Hepatocyte (in vitro differentiated cells): Measurements from ENCODE around the gene CPZ. TPM values are rescaled to one million over a fixed set of nuclear protein-coding genes. Genes with fewer than 3 reads are reported as not detected.
"Not testable (repeated sequence)": the region's sequence is repeated elsewhere in the genome, so short reads cannot be mapped to it uniquely, and the experiment has no call there.

ENCODE experiments used
- DNase-seq: peaks from one replicate; pipeline ENCODE4 v3.0.0-alpha.2; 2016; ENCODE audit warnings: low spot score
- H2AFZ ChIP-seq: fragments of 200-600 bp; sonication (generic); 2 replicates; pipeline ENCODE4 v1.6.0; 2016; ENCODE audit warnings: antibody characterized with exemption, mild to moderate bottlenecking
- H3K27ac ChIP-seq: fragments of 200-600 bp; sonication (generic); 2 replicates; pipeline ENCODE4 v1.5.1; 2016; ENCODE audit warnings: mild to moderate bottlenecking
- H3K27me3 ChIP-seq: fragments of 200-600 bp; sonication (generic); 2 replicates; pipeline ENCODE4 v1.6.1; 2016
- H3K36me3 ChIP-seq: fragments of 200-600 bp; sonication (generic); replicated peaks from 2 replicates; pipeline ENCODE4 v1.5.1; 2016; ENCODE audit warnings: low read depth; ENCODE audit not compliant: insufficient read depth
- H3K4me1 ChIP-seq: fragments of 200-600 bp; sonication (generic); 2 replicates; pipeline ENCODE4 v1.5.1; 2016; ENCODE audit warnings: mild to moderate bottlenecking, moderate library complexity; ENCODE audit not compliant: insufficient read depth
- H3K4me2 ChIP-seq: fragments of 200-600 bp; sonication (generic); 2 replicates; pipeline ENCODE4 v1.6.0; 2016
- H3K4me3 ChIP-seq: fragments of 200-600 bp; sonication (generic); 2 replicates; pipeline ENCODE4 v1.5.1; 2016; ENCODE audit warnings: mild to moderate bottlenecking
- H3K79me2 ChIP-seq: fragments of 200-600 bp; sonication (generic); 2 replicates; pipeline ENCODE4 v1.6.0; 2017; ENCODE audit warnings: mild to moderate bottlenecking
- H3K9me2 ChIP-seq: fragments of 200-600 bp; sonication (generic); replicated peaks from 2 replicates; pipeline ENCODE4 v1.6.0; 2017; ENCODE audit warnings: mild to moderate bottlenecking; ENCODE audit not compliant: insufficient read depth
- H3K9me3 ChIP-seq: fragments of 200-600 bp; sonication (generic); 2 replicates; pipeline ENCODE4 v1.5.1; 2016; ENCODE audit warnings: low read depth, mild to moderate bottlenecking
- H4K20me1 ChIP-seq: fragments of 200-600 bp; sonication (generic); 2 replicates; pipeline ENCODE4 v1.6.0; 2016; ENCODE audit warnings: mild to moderate bottlenecking; ENCODE audit not compliant: insufficient read depth, poor library complexity, severe bottlenecking
- EZH2 ChIP-seq: fragments of 200-600 bp; sonication (generic); IDR thresholded peaks from 2 replicates; pipeline ENCODE4 v1.6.1; 2016; ENCODE audit warnings: antibody characterized with exemption, mild to moderate bottlenecking, borderline replicate concordance
- EZH2phosphoT487 ChIP-seq: fragments of 200-600 bp; sonication (generic); IDR thresholded peaks from one replicate; pipeline ENCODE4 v1.6.1; 2018; ENCODE audit warnings: antibody characterized with exemption, mild to moderate bottlenecking, low read depth, moderate library complexity; ENCODE audit not compliant: unreplicated experiment, severe bottlenecking
- WGBS: methylation state at CpG from one replicate; pipeline ENCODE4 v1.1.6; 2016; ENCODE audit warnings: low lambda C conversion rate; ENCODE audit errors: missing lambda C conversion rate; 5-methylcytosine and 5-hydroxymethylcytosine counted together
- polyA plus RNA-seq: library from polyadenylated mRNA; unstranded; fragments of >200 nt; fragmentation: Nextera tagmentation; extraction: Ambion mirVana; gene quantifications from 2 replicates; pipeline ENCODE4 v1.2.1, GENCODE V29; 2016
- total RNA-seq: library from RNA; depleted of rRNA; stranded (reverse); fragments of >200 nt; gene quantifications from 2 replicates; pipeline ENCODE4 v1.2.3, GENCODE V29; 2014
- TF ChIP-seq, protein P1 (sequence below): fragments of 200-600 bp; sonication (generic); IDR thresholded peaks from 2 replicates; pipeline ENCODE4 v1.5.1; 2016; ENCODE audit warnings: antibody characterized with exemption, mild to moderate bottlenecking; ENCODE audit not compliant: poor library complexity

CPZ gene
- total and polyA plus RNA-seq, 2 experiments from 2014 or later: 34.8 to 113 TPM

DNA sequence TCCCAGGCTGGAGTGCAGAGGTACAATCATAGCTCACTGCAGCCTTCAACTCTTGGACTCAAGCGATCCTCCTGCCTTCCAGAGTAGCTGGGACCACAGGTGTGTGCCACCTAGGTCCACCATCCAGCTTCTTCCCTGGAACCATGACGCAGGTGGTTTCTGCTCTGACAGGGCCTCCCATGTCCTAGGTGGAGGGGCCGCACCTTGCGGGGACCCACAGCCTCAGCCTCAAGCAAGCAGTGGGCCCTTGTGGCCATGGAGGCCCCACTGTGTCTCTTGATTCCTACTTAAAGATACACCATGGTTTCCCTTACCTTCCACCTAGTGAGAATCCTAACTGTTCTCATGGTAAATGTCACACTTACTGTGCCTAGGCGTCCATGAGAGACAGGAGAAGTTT, 19.3 kb upstream of the CPZ start:
- Histone ChIP-seq H3K27ac (no peak overlapping the region), H3K4me2 (no peak overlapping the region)
- no peak for TF ChIP-seq EZH2phosphoT487

DNA sequence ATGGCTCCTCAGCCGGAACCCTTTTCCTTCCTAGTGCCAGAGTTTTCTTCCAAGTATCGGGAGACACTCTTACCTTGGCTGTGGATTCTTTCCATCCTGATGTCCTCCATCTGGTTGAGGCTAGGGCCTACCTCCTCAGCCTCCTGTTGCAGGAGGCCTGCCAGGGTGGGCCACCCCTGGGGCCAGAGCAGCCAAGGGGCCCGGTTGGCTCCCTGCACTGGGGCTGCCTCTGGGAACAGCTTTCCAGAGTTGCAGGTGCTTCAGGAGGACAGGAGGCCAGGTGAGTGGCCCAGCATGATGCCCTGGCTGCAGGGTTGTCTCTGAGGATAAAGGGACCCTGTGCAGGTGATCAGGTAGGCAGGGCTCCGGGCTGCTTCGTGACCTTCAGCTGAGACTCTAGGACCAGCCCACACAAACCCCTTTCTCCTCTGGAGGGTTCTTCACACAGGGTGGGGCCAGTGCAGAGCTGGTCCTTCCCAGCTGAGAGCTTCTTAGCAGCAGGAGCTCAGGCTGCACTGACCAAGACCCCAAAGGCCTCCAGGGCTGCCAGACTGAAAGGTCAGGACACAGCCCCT, 17.7 kb upstream of the CPZ start:
- Histone ChIP-seq H3K36me3 (no peaks in the 10 kb centered on the region), H3K9me2 (no peaks in the 10 kb centered on the region), H3K4me2 (no peak overlapping the region), H3K4me3 (no peak overlapping the region), H3K27ac (no peak overlapping the region), H3K9me3 (no peaks in the 10 kb centered on the region), H3K79me2 (no peaks in the 10 kb centered on the region), H2AFZ (no peak overlapping the region), H3K27me3 (peaks cover 18% of the 10 kb centered on the region), H3K4me1 (no peaks in the 10 kb centered on the region), H4K20me1 (no peaks in the 10 kb centered on the region)
- WGBS: 88% methylated on average over 5 of the region's 5 CpGs
- DNase-seq: no peak
- TF ChIP-seq EZH2phosphoT487 (no peak), EZH2 (no peak)
- TF ChIP-seq, protein P1, sequence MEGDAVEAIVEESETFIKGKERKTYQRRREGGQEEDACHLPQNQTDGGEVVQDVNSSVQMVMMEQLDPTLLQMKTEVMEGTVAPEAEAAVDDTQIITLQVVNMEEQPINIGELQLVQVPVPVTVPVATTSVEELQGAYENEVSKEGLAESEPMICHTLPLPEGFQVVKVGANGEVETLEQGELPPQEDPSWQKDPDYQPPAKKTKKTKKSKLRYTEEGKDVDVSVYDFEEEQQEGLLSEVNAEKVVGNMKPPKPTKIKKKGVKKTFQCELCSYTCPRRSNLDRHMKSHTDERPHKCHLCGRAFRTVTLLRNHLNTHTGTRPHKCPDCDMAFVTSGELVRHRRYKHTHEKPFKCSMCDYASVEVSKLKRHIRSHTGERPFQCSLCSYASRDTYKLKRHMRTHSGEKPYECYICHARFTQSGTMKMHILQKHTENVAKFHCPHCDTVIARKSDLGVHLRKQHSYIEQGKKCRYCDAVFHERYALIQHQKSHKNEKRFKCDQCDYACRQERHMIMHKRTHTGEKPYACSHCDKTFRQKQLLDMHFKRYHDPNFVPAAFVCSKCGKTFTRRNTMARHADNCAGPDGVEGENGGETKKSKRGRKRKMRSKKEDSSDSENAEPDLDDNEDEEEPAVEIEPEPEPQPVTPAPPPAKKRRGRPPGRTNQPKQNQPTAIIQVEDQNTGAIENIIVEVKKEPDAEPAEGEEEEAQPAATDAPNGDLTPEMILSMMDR: no peak

More for the DNA sequence above, 19.3 kb upstream of the CPZ start:
- H3K36me3 ChIP-seq: no peaks in the 10 kb centered on the region
- no peaks in the 10 kb centered on the region for H3K79me2 ChIP-seq
- H2AFZ ChIP-seq: no peak overlapping the region
- no peak for DNase-seq
- H3K4me1 ChIP-seq: no peaks in the 10 kb centered on the region
- no peak overlapping the region for H3K4me3 ChIP-seq
- no peaks in the 10 kb centered on the region for H3K9me2 ChIP-seq
- H3K9me3 ChIP-seq: no peaks in the 10 kb centered on the region
- peaks cover 6% of the 10 kb centered on the region for H3K27me3 ChIP-seq
- H4K20me1 ChIP-seq: no peaks in the 10 kb centered on the region
- 82% methylated on average over 5 of the region's 5 CpGs for WGBS

DNA sequence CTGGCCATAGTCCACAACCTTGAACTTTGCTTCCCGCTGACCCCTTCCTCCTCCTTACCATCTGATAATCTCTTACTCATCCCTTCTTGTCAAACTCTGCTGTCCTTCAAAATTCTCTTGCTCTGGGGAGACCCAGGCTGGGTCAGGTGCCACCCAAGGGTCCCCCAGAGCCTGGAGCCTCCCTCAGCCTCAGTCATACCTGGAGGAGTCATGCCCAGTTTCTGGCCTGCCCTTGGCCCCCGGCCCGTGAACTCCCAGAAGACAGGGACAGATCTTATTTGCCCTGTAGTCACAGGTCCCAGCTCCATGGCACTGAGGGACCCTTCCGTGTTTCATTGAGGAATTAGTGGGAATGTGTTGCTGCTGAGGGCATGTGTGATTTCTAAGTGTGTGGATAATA, 17.1 kb upstream of the CPZ start:
- H3K9me2 ChIP-seq: no peaks in the 10 kb centered on the region
- no peaks in the 10 kb centered on the region for H4K20me1 ChIP-seq
- H3K27me3 ChIP-seq: peaks cover 18% of the 10 kb centered on the region
- no peaks in the 10 kb centered on the region for H3K4me1 ChIP-seq
- no peak overlapping the region for H2AFZ ChIP-seq
- no peaks in the 10 kb centered on the region for H3K36me3 ChIP-seq
- no peak for DNase-seq
- H3K27ac ChIP-seq: no peak overlapping the region
- no peaks in the 10 kb centered on the region for H3K9me3 ChIP-seq
- WGBS: 72% methylated on average over 4 of the region's 4 CpGs
- H3K79me2 ChIP-seq: no peaks in the 10 kb centered on the region
- no peak for TF ChIP-seq EZH2phosphoT487
- TF ChIP-seq, protein P1: no peak
- H3K4me2 ChIP-seq: no peak overlapping the region
- no peak overlapping the region for H3K4me3 ChIP-seq

DNA sequence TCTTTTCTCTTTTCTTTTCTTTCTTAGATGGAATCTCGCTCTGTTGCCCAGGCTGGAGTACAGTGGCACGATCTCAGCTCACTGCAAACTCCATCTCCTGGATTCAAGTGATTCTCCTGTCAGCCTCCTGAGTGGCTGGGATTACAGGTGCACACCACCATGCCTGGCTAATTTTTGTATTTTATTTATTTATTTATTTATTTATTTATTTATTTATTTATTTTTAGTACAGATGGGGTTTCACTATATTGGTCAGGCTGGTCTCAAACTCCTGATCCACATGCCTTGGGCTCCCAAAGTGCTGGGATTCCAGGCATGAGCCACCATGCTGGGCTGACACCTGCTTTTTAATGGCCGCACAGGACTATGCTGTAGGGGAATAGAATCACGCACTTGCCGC, 16.0 kb upstream of the CPZ start:
- not testable (repeated sequence) for DNase-seq, H4K20me1 ChIP-seq, H3K4me3 ChIP-seq, H3K79me2 ChIP-seq, H2AFZ ChIP-seq, H3K4me1 ChIP-seq, H3K9me2 ChIP-seq, H3K9me3 ChIP-seq, H3K36me3 ChIP-seq, H3K4me2 ChIP-seq, H3K27ac ChIP-seq
- WGBS: 92% methylated on average over 5 of the region's 5 CpGs
- H3K27me3 ChIP-seq: peaks cover 27% of the 10 kb centered on the region
